Colonic mucosa (tissue), 4 donors: ENCODE data around the gene DNMT1. TPM values are rescaled to one million over a fixed set of nuclear protein-coding genes. Genes with fewer than 3 reads are reported as not detected.

ENCODE experiments used
- DNase-seq: peaks from one replicate; pipeline ENCODE4 v3.0.0-alpha.2; 2020
- H3K27ac ChIP-seq: fragments of 200-600 bp; one replicate; pipeline ENCODE4 v1.8.0; 2021
- H3K27me3 ChIP-seq: fragments of 200-600 bp; one replicate; pipeline ENCODE4 v1.8.0; 2021
- H3K36me3 ChIP-seq: fragments of 200-600 bp; one replicate; pipeline ENCODE4 v1.8.0; 2021
- H3K4me1 ChIP-seq: fragments of 200-600 bp; one replicate; pipeline ENCODE4 v1.8.0; 2021; ENCODE audit warnings: mild to moderate bottlenecking
- H3K4me3 ChIP-seq: fragments of 200-600 bp; one replicate; pipeline ENCODE4 v1.8.0; 2021
- H3K9ac ChIP-seq, 2 donors: one replicate each; pipeline ENCODE4 v1.7.0; 2013; ENCODE audit warnings: control low read depth in 2 of 2, low read depth in 2 of 2, low read length in 2 of 2
- H3K9me3 ChIP-seq: fragments of 200-600 bp; one replicate; pipeline ENCODE4 v1.8.0; 2021
- CTCF ChIP-seq: fragments of 200-600 bp; IDR thresholded peaks from one replicate; pipeline ENCODE4 v1.8.0; 2022; ENCODE audit warnings: antibody characterized with exemption, mild to moderate bottlenecking
- intact Hi-C: fragments of 100-400 bp; cut with DNase I; formaldehyde crosslinking; loops from one replicate; pipeline ENCODE4 v1.14.1; 2022
- total RNA-seq, 2 donors: library from RNA; stranded (reverse); fragmentation: NEBNext Ultra II Directional in 1 of 2; extraction: Animal tissue kit (Norgen Biotek cat#: 25700) in 1 of 2; gene quantifications; one replicate each; pipeline ENCODE4 v1.2.1, GENCODE V29; 2021
- donor health status: healthy.
- donor health status: DM: no; HTN: no; CAD: no.
- donor health status: DM: no; HTN: no; CAD: no.

The DNMT1 gene
- total RNA-seq, 2 donors from 2014 or later = 36.3 to 139 TPM

GRCh38 chr19:10120538-10121189 lies 74.1 kb downstream of the DNMT1 start:
- TF ChIP-seq CTCF = no peak
- no peak overlapping the region for H3K4me3 ChIP-seq
- H3K27ac ChIP-seq = peak overlapping the region; percentile 18

GRCh38 chr19:10118960-10119359 lies 75.8 kb downstream of the DNMT1 start:
- no peaks in the 10 kb centered on the region for H3K4me1 ChIP-seq
- no peak for DNase-seq
- peak overlapping the region; percentile 100 for H3K4me3 ChIP-seq
- H3K36me3 ChIP-seq = peaks cover 7% of the 10 kb centered on the region
- intact Hi-C loops = no loop called here
- no peaks in the 10 kb centered on the region for H3K27me3 ChIP-seq
- peak overlapping the region; percentile 94 for H3K9ac ChIP-seq
- H3K27ac ChIP-seq = no peak overlapping the region
- H3K9me3 ChIP-seq = no peaks in the 10 kb centered on the region
- no peak for TF ChIP-seq CTCF

More at GRCh38 chr19:10120538-10121189, 74.1 kb downstream of the DNMT1 start:
- H3K9ac ChIP-seq = no peak overlapping the region
- intact Hi-C loops = no loop called here
- H3K9me3 ChIP-seq = no peaks in the 10 kb centered on the region
- H3K36me3 ChIP-seq = peaks cover 7% of the 10 kb centered on the region
- H3K4me1 ChIP-seq = no peaks in the 10 kb centered on the region
- H3K27me3 ChIP-seq = no peaks in the 10 kb centered on the region
- DNase-seq = no peak

- H3K4me3 ChIP-seq = no peak overlapping the region
- no peak for DNase-seq
- no peaks in the 10 kb centered on the region for H3K4me1 ChIP-seq
- no peaks in the 10 kb centered on the region for H3K9me3 ChIP-seq
- no peaks in the 10 kb centered on the region for H3K27me3 ChIP-seq
- no peak overlapping the region for H3K9ac ChIP-seq
- intact Hi-C loops = no loop called here
- peaks cover 7% of the 10 kb centered on the region for H3K36me3 ChIP-seq
- no peak for TF ChIP-seq CTCF
- H3K27ac ChIP-seq = no peak overlapping the region
Measured at GRCh38 chr19:10116866-10117616, 77.7 kb downstream of the DNMT1 start.

- intact Hi-C loops = no loop called here
- Histone ChIP-seq H3K27me3 (no peaks in the 10 kb centered on the region), H3K4me1 (no peaks in the 10 kb centered on the region), H3K9ac (no peak overlapping the region), H3K9me3 (no peaks in the 10 kb centered on the region), H3K27ac (no peak overlapping the region), H3K4me3 (no peak overlapping the region), H3K36me3 (peaks cover 9% of the 10 kb centered on the region)
- DNase-seq = no peak
- no peak for TF ChIP-seq CTCF
Measured at GRCh38 chr19:10116085-10116865, 78.5 kb downstream of the DNMT1 start.

- DNase-seq = no peak
- H3K9ac ChIP-seq = no peak overlapping the region
- TF ChIP-seq CTCF = no peak
- no peaks in the 10 kb centered on the region for H3K27me3 ChIP-seq
- H3K4me1 ChIP-seq = no peaks in the 10 kb centered on the region
- intact Hi-C loops = no loop called here
- H3K36me3 ChIP-seq = peaks cover 16% of the 10 kb centered on the region
- no peak overlapping the region for H3K4me3 ChIP-seq
- no peak overlapping the region for H3K27ac ChIP-seq
- no peaks in the 10 kb centered on the region for H3K9me3 ChIP-seq
Measured at GRCh38 chr19:10115392-10116084, 79.2 kb downstream of the DNMT1 start.
